ENCODE results near the gene DDC.

GRCh38 chr7:50446542-50446960 is 118.7 kb downstream of the DDC start:
- no peak for TF ChIP-seq CTCF (IDR thresholded peaks at IDR 0.05)
- no peak for TF ChIP-seq POLR2AphosphoS5 (IDR thresholded peaks at IDR 0.05)
